DMS114 treated with DMSO at 0.1 percent for 48 hours (cell line): ENCODE results near the gene MT1H.
"Not testable (repeated sequence)": the region's sequence is repeated elsewhere in the genome, so short reads cannot be mapped to it uniquely, and the experiment has no call there.

Experiments
- DNase-seq: peaks from one replicate; lab custom pipeline; 2025; ENCODE audit not compliant: unreplicated experiment; lab: John Stamatoyannopoulos, UW

Gene MT1H

GRCh38 chr16:56717532-56717931, 47.9 kb downstream of the MT1H start:
- not testable (repeated sequence) for DNase-seq
